Measurements from ENCODE around the gene ZKSCAN8. TPM values are rescaled to one million over a fixed set of nuclear protein-coding genes. Genes with fewer than 3 reads are reported as not detected.

Gene ZKSCAN8
- total RNA-seq, 1 donor from 2014 or later, result 25.1 TPM

DNA sequence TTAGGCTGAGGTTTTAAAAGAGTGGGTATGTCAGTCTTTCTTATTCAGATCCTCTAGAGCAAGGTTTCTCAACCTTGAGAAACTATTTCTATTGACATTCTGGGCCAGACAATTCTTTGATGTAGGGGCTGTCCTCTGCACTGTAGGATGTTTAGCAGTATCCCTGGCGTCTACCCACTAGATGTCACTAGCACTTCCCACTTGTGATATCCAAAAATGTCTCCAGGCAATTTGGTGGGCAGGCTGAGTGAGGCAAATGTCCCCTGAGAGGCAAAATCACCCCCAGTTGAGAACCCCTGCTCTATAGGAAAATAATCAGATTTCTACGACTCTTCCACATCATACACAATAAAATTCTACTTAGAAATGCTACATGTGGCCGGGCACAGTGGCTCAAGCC lies 7.7 kb upstream of the ZKSCAN8 start:
- Mint-ChIP-seq H3K27ac (ENCODE audit: unreplicated experiment) (no peak overlapping the region), H3K36me3 (ENCODE audit: low read depth, unreplicated experiment) (no peaks in the 10 kb centered on the region), H3K27me3 (ENCODE audit: low read depth, unreplicated experiment) (no peaks in the 10 kb centered on the region), H3K4me3 (ENCODE audit: unreplicated experiment) (no peak overlapping the region), H3K9me3 (ENCODE audit: unreplicated experiment) (no peaks in the 10 kb centered on the region), H3K4me1 (ENCODE audit: low read depth, unreplicated experiment) (peaks cover 17% of the 10 kb centered on the region)
- H4K20me1 ChIP-seq (ENCODE audit: insufficient read depth, low read length), result peaks cover 25% of the 10 kb centered on the region
- H3K27me3 ChIP-seq (ENCODE audit: insufficient read depth, low read length), result no peaks in the 10 kb centered on the region
- H3K9me3 ChIP-seq (ENCODE audit: insufficient read depth, low read depth, low read length), result peaks cover 4% of the 10 kb centered on the region
- DNase-seq (ENCODE audit: low read depth) (peak; percentile 9), FAIRE-seq (no peak)
- TF ChIP-seq, protein P1, sequence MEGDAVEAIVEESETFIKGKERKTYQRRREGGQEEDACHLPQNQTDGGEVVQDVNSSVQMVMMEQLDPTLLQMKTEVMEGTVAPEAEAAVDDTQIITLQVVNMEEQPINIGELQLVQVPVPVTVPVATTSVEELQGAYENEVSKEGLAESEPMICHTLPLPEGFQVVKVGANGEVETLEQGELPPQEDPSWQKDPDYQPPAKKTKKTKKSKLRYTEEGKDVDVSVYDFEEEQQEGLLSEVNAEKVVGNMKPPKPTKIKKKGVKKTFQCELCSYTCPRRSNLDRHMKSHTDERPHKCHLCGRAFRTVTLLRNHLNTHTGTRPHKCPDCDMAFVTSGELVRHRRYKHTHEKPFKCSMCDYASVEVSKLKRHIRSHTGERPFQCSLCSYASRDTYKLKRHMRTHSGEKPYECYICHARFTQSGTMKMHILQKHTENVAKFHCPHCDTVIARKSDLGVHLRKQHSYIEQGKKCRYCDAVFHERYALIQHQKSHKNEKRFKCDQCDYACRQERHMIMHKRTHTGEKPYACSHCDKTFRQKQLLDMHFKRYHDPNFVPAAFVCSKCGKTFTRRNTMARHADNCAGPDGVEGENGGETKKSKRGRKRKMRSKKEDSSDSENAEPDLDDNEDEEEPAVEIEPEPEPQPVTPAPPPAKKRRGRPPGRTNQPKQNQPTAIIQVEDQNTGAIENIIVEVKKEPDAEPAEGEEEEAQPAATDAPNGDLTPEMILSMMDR (IDR thresholded peaks at IDR 0.05; ENCODE audit: insufficient read depth, low read depth, low read length), result peak; percentile 31
- no peak for TF ChIP-seq EZH2 (IDR thresholded peaks at IDR 0.05; ENCODE audit: insufficient read depth, low read length)
- no peak overlapping the region for H3K9ac ChIP-seq (ENCODE audit: low read length)
- no peak overlapping the region for H3K4me3 ChIP-seq (ENCODE audit: insufficient read depth, low read depth, low read length)
- H3K4me2 ChIP-seq (ENCODE audit: low read length), result no peak overlapping the region
- H3K27ac ChIP-seq (ENCODE audit: low read depth, low read length), result no peak overlapping the region
- peaks cover 10% of the 10 kb centered on the region for H3K36me3 ChIP-seq (ENCODE audit: insufficient read depth, low read length)
- peaks cover 5% of the 10 kb centered on the region for H3K4me1 ChIP-seq (ENCODE audit: insufficient read depth, low read length)
- H3K79me2 ChIP-seq (ENCODE audit: insufficient read depth, low read length), result peaks cover 75% of the 10 kb centered on the region
- no peak overlapping the region for H2AFZ ChIP-seq (ENCODE audit: low read depth, low read length)

DNA sequence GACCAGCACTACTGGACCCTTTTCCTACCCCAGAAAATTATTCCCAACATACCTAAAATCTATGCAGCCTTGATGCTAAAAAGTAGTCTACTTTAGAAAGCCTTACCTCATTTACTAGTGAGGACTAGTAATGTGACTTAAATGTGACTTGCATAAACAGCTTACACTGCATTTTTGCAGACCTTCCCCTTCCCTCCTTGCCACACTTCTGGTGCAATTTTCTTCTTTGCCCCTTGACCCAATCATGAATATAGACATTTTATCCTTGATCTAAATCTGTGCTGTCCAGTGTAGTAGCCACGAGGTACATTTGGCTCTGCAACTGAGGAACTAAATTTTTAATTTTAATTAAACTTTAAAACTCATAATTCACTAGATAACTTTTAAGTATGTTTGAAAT lies 7.0 kb upstream of the ZKSCAN8 start:
- H2AFZ ChIP-seq (ENCODE audit: low read depth, low read length), result no peak overlapping the region
- H3K27ac ChIP-seq (ENCODE audit: low read depth, low read length), result no peak overlapping the region
- no peak overlapping the region for H3K4me3 ChIP-seq (ENCODE audit: insufficient read depth, low read depth, low read length)
- peaks cover 19% of the 10 kb centered on the region for H4K20me1 ChIP-seq (ENCODE audit: insufficient read depth, low read length)
- no peak overlapping the region for H3K9ac ChIP-seq (ENCODE audit: low read length)
- H3K27ac Mint-ChIP-seq (ENCODE audit: unreplicated experiment), result no peak overlapping the region
- H3K9me3 ChIP-seq (ENCODE audit: insufficient read depth, low read depth, low read length), result peaks cover 1% of the 10 kb centered on the region
- H3K27me3 ChIP-seq (ENCODE audit: insufficient read depth, low read length), result no peaks in the 10 kb centered on the region
- H3K4me1 ChIP-seq (ENCODE audit: insufficient read depth, low read length), result peaks cover 5% of the 10 kb centered on the region
- peaks cover 3% of the 10 kb centered on the region for H3K36me3 ChIP-seq (ENCODE audit: insufficient read depth, low read length)
- DNase-seq (ENCODE audit: low read depth), result no peak
- H3K4me3 Mint-ChIP-seq (ENCODE audit: unreplicated experiment), result no peak overlapping the region
- H3K4me2 ChIP-seq (ENCODE audit: low read length), result no peak overlapping the region
- no peaks in the 10 kb centered on the region for H3K9me3 Mint-ChIP-seq (ENCODE audit: unreplicated experiment)
- FAIRE-seq, result no peak
- H3K36me3 Mint-ChIP-seq (ENCODE audit: low read depth, unreplicated experiment), result no peaks in the 10 kb centered on the region
- H3K27me3 Mint-ChIP-seq (ENCODE audit: low read depth, unreplicated experiment), result no peaks in the 10 kb centered on the region
- peaks cover 17% of the 10 kb centered on the region for H3K4me1 Mint-ChIP-seq (ENCODE audit: low read depth, unreplicated experiment)
- TF ChIP-seq, protein P1 (IDR thresholded peaks at IDR 0.05; ENCODE audit: insufficient read depth, low read depth, low read length), result no peak
- TF ChIP-seq EZH2 (IDR thresholded peaks at IDR 0.05; ENCODE audit: insufficient read depth, low read length), result no peak
- peaks cover 68% of the 10 kb centered on the region for H3K79me2 ChIP-seq (ENCODE audit: insufficient read depth, low read length)

DNA sequence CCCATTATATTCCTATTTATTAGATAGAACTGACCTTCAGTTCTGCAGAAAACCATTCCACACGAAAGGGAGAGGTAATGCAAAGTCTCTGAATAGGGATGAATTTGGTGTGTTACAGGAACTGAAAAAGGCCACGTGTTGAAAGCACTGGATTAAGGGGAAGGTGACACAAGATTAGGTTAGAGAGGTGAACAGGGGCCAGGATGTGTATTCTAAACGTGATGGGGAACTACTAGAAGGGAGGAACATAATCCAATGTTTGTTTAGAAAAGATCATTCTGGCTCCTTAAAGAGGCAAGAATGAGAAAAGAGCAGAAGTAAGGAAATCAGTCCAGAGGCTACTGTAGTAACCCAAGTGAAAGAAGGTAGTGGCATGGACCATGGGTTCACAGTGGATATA lies 6.3 kb upstream of the ZKSCAN8 start:
- Histone ChIP-seq H3K79me2 (ENCODE audit: insufficient read depth, low read length) (peaks cover 61% of the 10 kb centered on the region), H2AFZ (ENCODE audit: low read depth, low read length) (no peak overlapping the region), H3K27me3 (ENCODE audit: insufficient read depth, low read length) (no peaks in the 10 kb centered on the region), H3K4me3 (ENCODE audit: insufficient read depth, low read depth, low read length) (peak overlapping the region; percentile 88), H3K4me1 (ENCODE audit: insufficient read depth, low read length) (peaks cover 5% of the 10 kb centered on the region), H4K20me1 (ENCODE audit: insufficient read depth, low read length) (peaks cover 18% of the 10 kb centered on the region), H3K9ac (ENCODE audit: low read length) (peak overlapping the region; percentile 94), H3K4me2 (ENCODE audit: low read length) (peak overlapping the region; percentile 90), H3K27ac (ENCODE audit: low read depth, low read length) (no peak overlapping the region), H3K9me3 (ENCODE audit: insufficient read depth, low read depth, low read length) (no peaks in the 10 kb centered on the region), H3K36me3 (ENCODE audit: insufficient read depth, low read length) (no peaks in the 10 kb centered on the region)
- TF ChIP-seq, protein P1 (IDR thresholded peaks at IDR 0.05; ENCODE audit: insufficient read depth, low read depth, low read length), result no peak
- TF ChIP-seq EZH2 (IDR thresholded peaks at IDR 0.05; ENCODE audit: insufficient read depth, low read length), result no peak
- DNase-seq (ENCODE audit: low read depth) (no peak), FAIRE-seq (no peak)
- no peak overlapping the region for H3K27ac Mint-ChIP-seq (ENCODE audit: unreplicated experiment)
- H3K4me1 Mint-ChIP-seq (ENCODE audit: low read depth, unreplicated experiment), result peaks cover 17% of the 10 kb centered on the region
- no peaks in the 10 kb centered on the region for H3K27me3 Mint-ChIP-seq (ENCODE audit: low read depth, unreplicated experiment)
- no peaks in the 10 kb centered on the region for H3K9me3 Mint-ChIP-seq (ENCODE audit: unreplicated experiment)
- H3K4me3 Mint-ChIP-seq (ENCODE audit: unreplicated experiment), result peak overlapping the region; percentile 92
- no peaks in the 10 kb centered on the region for H3K36me3 Mint-ChIP-seq (ENCODE audit: low read depth, unreplicated experiment)
